ENCODE measurements around the gene TMA7.

Gene TMA7

DNA sequence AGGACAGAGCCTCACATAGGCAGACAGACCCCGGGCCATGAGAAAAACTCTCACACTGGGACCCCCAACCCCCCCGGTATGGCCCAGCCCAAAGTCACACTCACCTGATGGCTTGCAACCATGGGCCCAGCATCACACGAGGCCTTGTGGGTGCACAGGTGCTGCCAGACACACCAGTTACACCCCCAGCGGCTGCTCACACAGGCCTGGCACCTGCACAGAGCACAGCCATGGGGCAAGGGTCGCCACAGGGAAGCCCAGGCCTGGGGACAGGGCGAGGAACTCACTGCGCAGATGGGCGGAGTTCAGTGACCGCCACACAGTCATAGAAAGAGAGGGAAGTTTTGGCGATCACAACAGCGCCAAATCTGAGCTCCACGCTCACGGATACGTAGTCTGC lies 19.5 kb upstream of the TMA7 start:
- Histone ChIP-seq H3K27me3 (ENCODE audit: control insufficient read depth in 5 of 5, insufficient read depth in 4 of 5, low read length in 5 of 5) (no peaks in the 10 kb centered on the region), H3K27ac (ENCODE audit: low read depth, low read length) (no peak overlapping the region), H3K9me3 (ENCODE audit: control insufficient read depth in 5 of 5, low read length in 5 of 5) (no peaks in the 10 kb centered on the region), H3K9ac (ENCODE audit: low read length in 5 of 5) (no peak overlapping the region), H3K36me3 (ENCODE audit: control insufficient read depth in 5 of 5, insufficient read depth in 5 of 5, low read length in 5 of 5) (peaks cover 0 to 52% (median 40%) of the 10 kb centered on the region in 5 donors), H3K4me1 (ENCODE audit: control insufficient read depth in 5 of 5, insufficient read depth in 5 of 5, low read length in 5 of 5) (peaks cover 0 to 37% (median 22%) of the 10 kb centered on the region in 5 donors), H3K4me3 (ENCODE audit: low read depth in 1 of 5, low read length in 5 of 5) (no peak overlapping the region)

DNA sequence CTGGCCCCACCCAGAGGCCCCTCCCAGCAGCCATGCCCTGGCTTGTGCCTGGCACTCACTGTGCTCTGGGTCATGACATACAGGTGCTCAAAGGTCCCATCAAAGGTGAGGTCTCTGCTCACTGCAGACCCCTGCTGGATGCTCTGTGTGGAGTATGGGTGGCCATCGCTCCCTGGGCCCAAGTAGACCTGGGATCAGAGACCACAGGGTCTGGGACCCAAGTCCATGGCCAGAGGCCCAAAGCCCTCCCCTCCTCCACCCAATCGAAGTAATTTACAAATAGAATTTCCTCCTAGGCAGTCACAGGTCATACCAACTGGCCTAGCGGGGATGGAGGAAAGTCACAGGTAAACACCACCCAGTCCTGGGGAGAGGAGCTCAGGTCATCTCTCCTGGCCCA lies 17.8 kb upstream of the TMA7 start:
- Histone ChIP-seq H3K36me3 (ENCODE audit: control insufficient read depth in 5 of 5, insufficient read depth in 5 of 5, low read length in 5 of 5) (peaks cover 0 to 37% (median 29%) of the 10 kb centered on the region in 5 donors), H3K4me1 (ENCODE audit: control insufficient read depth in 5 of 5, insufficient read depth in 5 of 5, low read length in 5 of 5) (peaks cover 6 to 54% (median 39%) of the 10 kb centered on the region in 5 donors), H3K4me3 (ENCODE audit: low read depth in 1 of 5, low read length in 5 of 5) (no peak overlapping the region), H3K9ac (ENCODE audit: low read length in 5 of 5) (no peak overlapping the region), H3K9me3 (ENCODE audit: control insufficient read depth in 5 of 5, low read length in 5 of 5) (no peaks in the 10 kb centered on the region), H3K27ac (ENCODE audit: low read depth, low read length) (no peak overlapping the region), H3K27me3 (ENCODE audit: control insufficient read depth in 5 of 5, insufficient read depth in 4 of 5, low read length in 5 of 5) (no peaks in the 10 kb centered on the region)

DNA sequence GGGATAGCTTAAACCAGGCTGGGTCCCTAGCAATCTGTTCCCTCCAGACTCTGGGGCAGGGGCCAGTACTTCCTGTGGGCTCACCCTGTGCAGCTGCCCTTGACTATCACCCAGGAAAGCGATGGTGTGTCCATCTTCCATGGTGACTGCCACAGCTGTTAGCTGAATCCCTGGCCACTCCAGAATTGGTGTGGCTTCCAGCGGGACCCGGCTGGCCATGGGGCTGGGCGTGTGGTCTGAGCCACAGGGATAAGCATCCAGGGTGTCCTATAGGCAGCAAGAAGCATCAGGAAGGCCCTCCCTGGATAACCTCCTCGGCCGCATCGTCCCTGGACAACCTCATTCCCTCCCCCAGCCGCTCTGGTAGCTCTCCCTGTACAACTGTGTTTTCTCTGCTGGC lies 17.4 kb upstream of the TMA7 start:
- Histone ChIP-seq H3K27ac (ENCODE audit: low read depth, low read length) (no peak overlapping the region), H3K4me1 (ENCODE audit: control insufficient read depth in 5 of 5, insufficient read depth in 5 of 5, low read length in 5 of 5) (peaks cover 7 to 58% (median 43%) of the 10 kb centered on the region in 5 donors), H3K4me3 (ENCODE audit: low read depth in 1 of 5, low read length in 5 of 5) (no peak overlapping the region), H3K36me3 (ENCODE audit: control insufficient read depth in 5 of 5, insufficient read depth in 5 of 5, low read length in 5 of 5) (peaks cover 0 to 33% (median 24%) of the 10 kb centered on the region in 5 donors), H3K9ac (ENCODE audit: low read length in 5 of 5) (no peak overlapping the region), H3K27me3 (ENCODE audit: control insufficient read depth in 5 of 5, insufficient read depth in 4 of 5, low read length in 5 of 5) (no peaks in the 10 kb centered on the region), H3K9me3 (ENCODE audit: control insufficient read depth in 5 of 5, low read length in 5 of 5) (no peaks in the 10 kb centered on the region)

DNA sequence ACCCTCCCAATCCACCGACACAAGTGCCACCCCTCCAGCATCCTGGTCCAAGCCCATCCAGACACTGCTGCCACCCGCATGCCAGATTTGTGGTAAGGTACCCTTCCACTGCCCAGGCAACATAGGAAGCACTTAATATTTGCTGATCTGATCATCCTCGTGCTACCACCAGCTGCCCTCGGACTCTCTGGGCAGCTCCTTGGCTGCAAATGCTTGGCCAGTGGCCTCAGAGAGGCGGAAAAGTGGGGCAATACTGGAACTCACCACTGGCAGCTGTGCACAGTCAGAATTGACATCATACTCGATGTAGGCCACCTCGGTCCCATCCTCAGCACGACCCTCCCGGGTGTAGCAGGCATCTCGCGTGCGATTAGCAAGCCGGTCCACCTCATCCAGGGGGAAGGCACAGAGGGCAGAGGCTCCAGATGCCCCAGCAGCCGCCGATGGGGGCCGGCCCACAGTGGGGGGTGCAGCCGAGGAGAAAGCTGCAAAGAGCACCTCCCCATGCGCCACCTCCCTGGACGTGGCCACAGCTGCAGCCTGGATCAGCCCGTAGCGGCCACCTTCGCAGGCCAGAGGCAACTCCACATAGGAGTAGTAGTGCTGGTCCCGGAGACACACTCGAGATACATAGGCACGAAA lies 16.7 kb upstream of the TMA7 start:
- H3K27me3 ChIP-seq (ENCODE audit: control insufficient read depth in 5 of 5, insufficient read depth in 4 of 5, low read length in 5 of 5), result no peaks in the 10 kb centered on the region
- H3K4me1 ChIP-seq (ENCODE audit: control insufficient read depth in 5 of 5, insufficient read depth in 5 of 5, low read length in 5 of 5), result peaks cover 7 to 65% (median 50%) of the 10 kb centered on the region in 5 donors
- no peak overlapping the region for H3K27ac ChIP-seq (ENCODE audit: low read depth, low read length)
- peaks cover 0 to 26% (median 18%) of the 10 kb centered on the region in 5 donors for H3K36me3 ChIP-seq (ENCODE audit: control insufficient read depth in 5 of 5, insufficient read depth in 5 of 5, low read length in 5 of 5)
- no peak overlapping the region for H3K4me3 ChIP-seq (ENCODE audit: low read depth in 1 of 5, low read length in 5 of 5)
- H3K9ac ChIP-seq (ENCODE audit: low read length in 5 of 5), result no peak overlapping the region
- H3K9me3 ChIP-seq (ENCODE audit: control insufficient read depth in 5 of 5, low read length in 5 of 5), result no peaks in the 10 kb centered on the region

DNA sequence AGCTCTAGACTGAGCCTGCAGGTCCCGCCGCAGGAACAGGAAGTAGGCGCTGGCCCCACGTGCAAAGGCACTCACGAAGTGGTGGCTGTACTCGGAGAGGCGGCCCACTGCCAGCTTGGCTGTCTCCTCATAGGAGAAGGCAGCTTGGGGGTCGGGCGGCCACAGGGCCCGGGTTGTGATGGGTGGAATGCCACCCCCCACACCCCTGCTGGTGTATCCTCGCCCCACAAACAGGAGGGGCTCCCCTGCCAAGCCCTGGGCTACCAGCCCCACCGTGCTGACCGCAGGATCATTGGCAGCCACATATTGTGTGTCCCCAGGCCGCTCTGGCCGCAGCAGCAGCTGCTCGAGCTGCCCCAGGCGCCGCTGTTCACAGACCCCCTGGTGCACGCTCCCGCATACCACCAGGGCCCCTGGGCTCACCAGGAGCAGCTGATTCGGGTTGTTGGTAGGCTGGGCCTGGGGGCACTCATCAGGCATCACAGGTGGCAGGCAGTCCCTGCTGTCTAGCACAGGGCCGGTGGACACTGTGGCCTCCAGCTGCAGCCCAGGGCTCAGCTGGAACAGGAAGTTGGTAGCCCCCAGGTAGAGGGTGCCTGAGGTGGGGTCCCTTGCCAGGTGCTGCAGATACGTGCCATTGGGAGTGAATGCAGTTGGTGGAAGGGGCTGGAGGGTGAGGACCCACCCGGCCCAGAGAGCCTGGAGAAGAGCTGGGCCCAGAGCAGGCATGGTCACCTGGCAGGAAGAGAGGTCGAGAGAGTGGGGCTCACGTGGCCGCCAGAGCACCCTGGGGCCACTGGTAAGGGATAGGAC lies 16.0 kb upstream of the TMA7 start:
- no peaks in the 10 kb centered on the region for H3K27me3 ChIP-seq (ENCODE audit: control insufficient read depth in 5 of 5, insufficient read depth in 4 of 5, low read length in 5 of 5)
- no peak overlapping the region for H3K9ac ChIP-seq (ENCODE audit: low read length in 5 of 5)
- peak overlapping the region; percentile 84 for H3K27ac ChIP-seq (ENCODE audit: low read depth, low read length)
- no peak overlapping the region for H3K4me3 ChIP-seq (ENCODE audit: low read depth in 1 of 5, low read length in 5 of 5)
- peaks cover 0 to 19% (median 12%) of the 10 kb centered on the region in 5 donors for H3K36me3 ChIP-seq (ENCODE audit: control insufficient read depth in 5 of 5, insufficient read depth in 5 of 5, low read length in 5 of 5)
- H3K9me3 ChIP-seq (ENCODE audit: control insufficient read depth in 5 of 5, low read length in 5 of 5), result no peaks in the 10 kb centered on the region
- H3K4me1 ChIP-seq (ENCODE audit: control insufficient read depth in 5 of 5, insufficient read depth in 5 of 5, low read length in 5 of 5), result peaks cover 7 to 64% (median 52%) of the 10 kb centered on the region in 5 donors

DNA sequence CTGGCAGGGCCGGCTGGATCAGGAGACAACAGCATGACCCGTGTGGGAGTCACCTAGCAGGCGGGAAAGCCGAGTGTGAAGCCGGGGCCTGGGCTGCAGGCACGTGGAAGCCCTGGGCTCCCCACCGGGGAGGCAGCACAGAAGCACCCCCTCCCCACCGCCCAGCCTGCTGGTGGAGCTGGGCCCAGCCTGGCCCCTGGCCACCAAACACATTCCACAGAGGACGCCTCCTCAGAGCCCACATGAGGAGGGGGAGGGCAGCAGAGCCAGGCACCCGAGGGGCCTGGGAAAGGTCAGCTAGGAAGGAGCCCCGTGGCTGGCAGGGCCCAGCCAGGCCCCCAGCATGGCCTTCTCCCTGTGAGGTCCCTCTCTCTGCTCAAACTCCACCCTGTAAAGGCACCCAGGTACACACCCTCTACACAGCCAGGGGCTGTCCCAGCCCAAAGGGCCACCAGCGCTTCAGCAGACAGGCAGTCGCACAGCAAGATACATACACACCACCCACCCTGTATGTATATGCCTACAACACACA lies 14.7 kb upstream of the TMA7 start:
- Histone ChIP-seq H3K4me3 (ENCODE audit: low read depth in 1 of 5, low read length in 5 of 5) (peak overlapping the region in 1 of 5 donors; percentile 7), H3K27ac (ENCODE audit: low read depth, low read length) (peak overlapping the region; percentile 84), H3K9ac (ENCODE audit: low read length in 5 of 5) (peak overlapping the region in 2 of 5 donors; percentile 35 to 37), H3K27me3 (ENCODE audit: control insufficient read depth in 5 of 5, insufficient read depth in 4 of 5, low read length in 5 of 5) (no peaks in the 10 kb centered on the region), H3K9me3 (ENCODE audit: control insufficient read depth in 5 of 5, low read length in 5 of 5) (no peaks in the 10 kb centered on the region), H3K4me1 (ENCODE audit: control insufficient read depth in 5 of 5, insufficient read depth in 5 of 5, low read length in 5 of 5) (peaks cover 7 to 66% (median 59%) of the 10 kb centered on the region in 5 donors), H3K36me3 (ENCODE audit: control insufficient read depth in 5 of 5, insufficient read depth in 5 of 5, low read length in 5 of 5) (peaks cover 0 to 11% (median 6%) of the 10 kb centered on the region in 5 donors)

DNA sequence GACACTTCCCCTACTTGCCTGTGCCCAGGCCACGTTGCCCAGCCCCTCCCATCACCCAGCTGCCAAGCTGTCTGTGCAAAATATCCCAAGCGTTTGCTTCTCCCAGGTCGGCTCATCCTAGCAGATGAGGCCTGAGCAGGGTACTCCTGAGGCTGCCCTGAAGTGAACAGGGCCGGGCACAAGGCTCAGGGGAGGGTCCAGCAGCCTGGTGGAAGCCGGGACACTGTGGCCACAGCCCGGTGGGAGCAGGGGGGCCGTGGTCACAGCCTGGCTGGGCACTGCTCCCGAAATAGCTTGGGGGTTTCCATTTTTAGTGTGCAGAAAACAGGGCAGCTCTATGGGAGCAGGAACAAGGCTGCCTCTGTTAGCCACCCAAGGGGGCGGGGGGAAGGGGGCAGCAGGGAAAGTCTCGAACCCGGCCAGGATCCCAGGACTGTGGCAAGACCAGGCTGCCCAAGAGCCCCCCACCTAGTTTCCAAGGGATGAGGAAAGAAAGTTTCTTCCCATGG lies 13.6 kb upstream of the TMA7 start:
- peaks cover 7 to 66% (median 59%) of the 10 kb centered on the region in 5 donors for H3K4me1 ChIP-seq (ENCODE audit: control insufficient read depth in 5 of 5, insufficient read depth in 5 of 5, low read length in 5 of 5)
- peak overlapping the region in 3 of 5 donors; percentile 15 to 56 (median 32) for H3K9ac ChIP-seq (ENCODE audit: low read length in 5 of 5)
- H3K36me3 ChIP-seq (ENCODE audit: control insufficient read depth in 5 of 5, insufficient read depth in 5 of 5, low read length in 5 of 5), result peaks cover 0 to 8% (median 0%) of the 10 kb centered on the region in 5 donors
- no peaks in the 10 kb centered on the region for H3K9me3 ChIP-seq (ENCODE audit: control insufficient read depth in 5 of 5, low read length in 5 of 5)
- peak overlapping the region; percentile 84 for H3K27ac ChIP-seq (ENCODE audit: low read depth, low read length)
- peak overlapping the region in 3 of 5 donors; percentile 0 to 80 (median 7) for H3K4me3 ChIP-seq (ENCODE audit: low read depth in 1 of 5, low read length in 5 of 5)
- no peaks in the 10 kb centered on the region for H3K27me3 ChIP-seq (ENCODE audit: control insufficient read depth in 5 of 5, insufficient read depth in 4 of 5, low read length in 5 of 5)

DNA sequence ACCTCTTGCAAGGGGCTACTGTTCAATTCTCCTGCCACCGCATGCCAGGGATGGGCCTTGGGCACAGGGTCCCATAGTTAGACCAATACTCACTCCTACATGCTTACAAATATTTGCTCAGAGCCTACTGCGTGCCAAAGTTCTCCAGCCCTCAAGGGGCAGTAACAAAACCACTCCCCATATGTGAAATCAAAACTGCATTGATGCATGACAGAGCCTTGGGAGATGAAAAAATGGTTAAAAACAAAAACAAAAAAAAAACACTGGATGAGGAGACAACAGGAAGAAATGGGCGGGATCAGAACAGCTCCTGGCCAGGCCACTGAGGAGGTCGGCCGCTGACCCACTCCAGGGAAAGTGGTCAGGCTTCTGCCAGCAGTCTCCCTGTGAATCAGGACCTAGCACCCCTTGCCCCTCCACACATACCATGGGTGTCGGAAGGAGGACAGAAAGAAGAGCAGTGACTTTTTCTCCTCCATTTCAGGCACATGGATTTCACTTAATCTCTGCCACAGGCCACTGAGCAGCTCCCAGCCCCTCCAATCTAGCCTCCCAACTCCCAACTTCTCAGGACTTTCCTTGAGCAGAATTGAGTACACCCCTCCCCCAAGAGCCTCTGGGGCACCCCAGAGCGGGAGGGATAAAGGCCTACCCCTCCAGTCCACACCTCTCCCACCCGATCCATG lies 13.0 kb upstream of the TMA7 start:
- H3K4me3 ChIP-seq (ENCODE audit: low read depth in 1 of 5, low read length in 5 of 5), result peak overlapping the region; percentile 5 to 80 (median 64)
- H3K27ac ChIP-seq (ENCODE audit: low read depth, low read length), result peak overlapping the region; percentile 84
- H3K36me3 ChIP-seq (ENCODE audit: control insufficient read depth in 5 of 5, insufficient read depth in 5 of 5, low read length in 5 of 5), result peaks cover 0 to 14% (median under 1%) of the 10 kb centered on the region in 5 donors
- H3K27me3 ChIP-seq (ENCODE audit: control insufficient read depth in 5 of 5, insufficient read depth in 4 of 5, low read length in 5 of 5), result no peaks in the 10 kb centered on the region
- H3K9me3 ChIP-seq (ENCODE audit: control insufficient read depth in 5 of 5, low read length in 5 of 5), result no peaks in the 10 kb centered on the region
- H3K4me1 ChIP-seq (ENCODE audit: control insufficient read depth in 5 of 5, insufficient read depth in 5 of 5, low read length in 5 of 5), result peaks cover 7 to 66% (median 59%) of the 10 kb centered on the region in 5 donors
- peak overlapping the region in 4 of 5 donors; percentile 2 to 56 (median 24) for H3K9ac ChIP-seq (ENCODE audit: low read length in 5 of 5)

DNA sequence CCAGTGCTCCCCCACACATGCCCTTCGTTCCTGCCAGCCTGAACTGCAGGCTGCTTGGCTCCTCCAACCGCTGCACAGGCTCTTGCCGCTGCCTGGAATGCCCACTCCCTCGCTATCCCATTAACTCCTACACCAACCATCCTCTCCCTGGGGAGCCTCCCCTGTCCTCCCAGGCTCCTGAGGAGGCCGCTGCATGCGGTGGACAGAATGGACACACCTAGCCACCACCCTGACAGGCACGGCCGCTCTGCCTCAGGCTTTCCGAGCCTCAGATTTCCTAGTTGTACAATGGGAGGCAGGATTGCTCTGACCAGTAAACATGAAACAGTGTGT lies 12.5 kb upstream of the TMA7 start:
- Histone ChIP-seq H3K36me3 (ENCODE audit: control insufficient read depth in 5 of 5, insufficient read depth in 5 of 5, low read length in 5 of 5) (peaks cover 0 to 19% (median 5%) of the 10 kb centered on the region in 5 donors), H3K9me3 (ENCODE audit: control insufficient read depth in 5 of 5, low read length in 5 of 5) (no peaks in the 10 kb centered on the region), H3K4me1 (ENCODE audit: control insufficient read depth in 5 of 5, insufficient read depth in 5 of 5, low read length in 5 of 5) (peaks cover 7 to 66% (median 58%) of the 10 kb centered on the region in 5 donors), H3K27me3 (ENCODE audit: control insufficient read depth in 5 of 5, insufficient read depth in 4 of 5, low read length in 5 of 5) (no peaks in the 10 kb centered on the region), H3K27ac (ENCODE audit: low read depth, low read length) (peak overlapping the region; percentile 84), H3K4me3 (ENCODE audit: low read depth in 1 of 5, low read length in 5 of 5) (peak overlapping the region; percentile 5 to 80 (median 64)), H3K9ac (ENCODE audit: low read length in 5 of 5) (peak overlapping the region in 3 of 5 donors; percentile 2 to 56 (median 26))
